ENCODE measurements around the gene PRUNE1.

PRUNE1 gene

DNA sequence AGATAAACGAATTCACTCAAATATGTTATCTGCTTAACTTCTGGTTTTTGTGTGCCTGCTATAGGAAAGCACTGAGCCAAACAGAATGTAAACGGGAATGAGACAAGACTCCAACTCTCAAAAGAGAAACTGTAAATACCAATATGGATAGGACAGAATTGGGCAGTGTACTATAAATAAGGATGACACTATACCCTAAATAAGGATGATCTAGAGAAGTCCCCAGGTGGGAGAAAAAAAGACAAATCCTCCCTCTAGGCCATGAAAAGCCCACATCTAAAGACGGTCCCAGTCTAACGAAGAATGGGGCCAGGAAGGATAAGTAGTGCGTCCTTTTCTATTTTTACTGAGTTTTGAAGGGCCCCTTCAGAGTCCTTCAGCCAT, 60.8 kb downstream of the PRUNE1 start:
- no peak overlapping the region for H3K4me2 ChIP-seq (ENCODE audit: low read length)
- H3K27me3 ChIP-seq (ENCODE audit: low read depth, low read length): no peaks in the 10 kb centered on the region
- peaks cover 13% of the 10 kb centered on the region for H3K4me1 ChIP-seq (ENCODE audit: low read length)
- no peaks in the 10 kb centered on the region for H3K9me3 ChIP-seq (ENCODE audit: insufficient read depth, low read length)
- H3K4me3 ChIP-seq (ENCODE audit: low read length): no peak overlapping the region
- no peak overlapping the region for H3K9ac ChIP-seq (ENCODE audit: low read length)
- H3K36me3 ChIP-seq (replicated peaks; ENCODE audit: low read depth, low read length): no peaks in the 10 kb centered on the region
- H4K20me1 ChIP-seq (ENCODE audit: insufficient read depth, low read length): no peaks in the 10 kb centered on the region
- TF ChIP-seq CTCF (IDR thresholded peaks at IDR 0.05; ENCODE audit: low read depth, low read length): no peak
- no peak for TF ChIP-seq EZH2phosphoT487 (IDR thresholded peaks at IDR 0.05; ENCODE audit: low read depth)
- H2AFZ ChIP-seq (ENCODE audit: low read depth, low read length): no peak overlapping the region
- H3K27ac ChIP-seq (ENCODE audit: low read length): no peak overlapping the region
- H3K79me2 ChIP-seq (ENCODE audit: low read length): peaks cover 12% of the 10 kb centered on the region; the same call in 1 of the 2 replicates

- H3K79me2 ChIP-seq (ENCODE audit: low read length): peaks cover 12% of the 10 kb centered on the region; the same call in 1 of the 2 replicates
- H3K27ac ChIP-seq (ENCODE audit: low read length): peak within 1 kb of the TSS; percentile 93
- TF ChIP-seq CTCF (IDR thresholded peaks at IDR 0.05; ENCODE audit: low read depth, low read length) (peak; percentile 79), EZH2phosphoT487 (IDR thresholded peaks at IDR 0.05; ENCODE audit: low read depth) (no peak)
- H3K9me3 ChIP-seq (ENCODE audit: insufficient read depth, low read length): no peaks in the 10 kb centered on the region
- no peaks in the 10 kb centered on the region for H3K27me3 ChIP-seq (ENCODE audit: low read depth, low read length)
- H3K4me3 ChIP-seq (ENCODE audit: low read length): peak within 1 kb of the TSS; percentile 86
- peak within 1 kb of the TSS; percentile 81 for H3K4me2 ChIP-seq (ENCODE audit: low read length)
- peak within 1 kb of the TSS; percentile 99 for H3K9ac ChIP-seq (ENCODE audit: low read length)
- peak within 1 kb of the TSS; percentile 88 for H2AFZ ChIP-seq (ENCODE audit: low read depth, low read length)
- H3K36me3 ChIP-seq (replicated peaks; ENCODE audit: low read depth, low read length): no peaks in the 10 kb centered on the region
- H4K20me1 ChIP-seq (ENCODE audit: insufficient read depth, low read length): no peaks in the 10 kb centered on the region
- H3K4me1 ChIP-seq (ENCODE audit: low read length): peaks cover 13% of the 10 kb centered on the region
These were observed 62.4 kb downstream of the PRUNE1 start, which contains the start of gene GABPB2 for GRCh38 chr1:151070474-151071276. TSS of gene GABPB2 (plus strand) at chr1:151070761. CDS start at chr1:151088190, 17,429 bp downstream.

- H3K9ac ChIP-seq (ENCODE audit: low read length): no peak overlapping the region
- TF ChIP-seq EZH2phosphoT487 (IDR thresholded peaks at IDR 0.05; ENCODE audit: low read depth) (no peak), CTCF (IDR thresholded peaks at IDR 0.05; ENCODE audit: low read depth, low read length) (no peak)
- peaks cover 13% of the 10 kb centered on the region for H3K4me1 ChIP-seq (ENCODE audit: low read length)
- H3K36me3 ChIP-seq (replicated peaks; ENCODE audit: low read depth, low read length): no peaks in the 10 kb centered on the region
- no peaks in the 10 kb centered on the region for H4K20me1 ChIP-seq (ENCODE audit: insufficient read depth, low read length)
- no peak overlapping the region for H2AFZ ChIP-seq (ENCODE audit: low read depth, low read length)
- no peaks in the 10 kb centered on the region for H3K27me3 ChIP-seq (ENCODE audit: low read depth, low read length)
- H3K9me3 ChIP-seq (ENCODE audit: insufficient read depth, low read length): no peaks in the 10 kb centered on the region
- peaks cover 12% of the 10 kb centered on the region; the same call in 1 of the 2 replicates for H3K79me2 ChIP-seq (ENCODE audit: low read length)
- no peak overlapping the region for H3K4me3 ChIP-seq (ENCODE audit: low read length)
- peak overlapping the region; percentile 81; the same call in 1 of the 2 replicates for H3K4me2 ChIP-seq (ENCODE audit: low read length)
- no peak overlapping the region for H3K27ac ChIP-seq (ENCODE audit: low read length)
These were observed 64.0 kb downstream of the PRUNE1 start for GRCh38 chr1:151072224-151072623.
